Rectal smooth muscle tissue (tissue), 1 donor: ENCODE results near the gene PAX6.

Experiments
- H3K27ac ChIP-seq: one replicate; pipeline ENCODE4 v1.7.0; 2013; ENCODE audit warnings: low read depth, low read length, inconsistent platforms
- H3K27me3 ChIP-seq: one replicate; pipeline ENCODE4 v1.7.0; 2013; ENCODE audit warnings: low read length; ENCODE audit not compliant: control insufficient read depth, insufficient read depth
- H3K36me3 ChIP-seq: one replicate; pipeline ENCODE4 v1.7.0; 2013; ENCODE audit warnings: low read length; ENCODE audit not compliant: control insufficient read depth, insufficient read depth
- H3K4me1 ChIP-seq: one replicate; pipeline ENCODE4 v1.7.0; 2013; ENCODE audit warnings: low read length; ENCODE audit not compliant: control insufficient read depth, insufficient read depth
- H3K4me3 ChIP-seq: one replicate; pipeline ENCODE4 v1.7.0; 2013; ENCODE audit warnings: low read length
- H3K9ac ChIP-seq: one replicate; pipeline ENCODE4 v1.7.0; 2013; ENCODE audit warnings: low read length

PAX6 gene

GRCh38 chr11:31797190-31798056 is 13.7 kb downstream of the PAX6 start:
- peaks cover 2% of the 10 kb centered on the region for H3K4me1 ChIP-seq
- no peak overlapping the region for H3K9ac ChIP-seq
- no peak overlapping the region for H3K27ac ChIP-seq
- peaks cover 33% of the 10 kb centered on the region for H3K27me3 ChIP-seq
- no peaks in the 10 kb centered on the region for H3K36me3 ChIP-seq
- H3K4me3 ChIP-seq, result no peak overlapping the region

GRCh38 chr11:31796499-31797189 is 14.5 kb downstream of the PAX6 start:
- H3K4me1 ChIP-seq, result peaks cover 2% of the 10 kb centered on the region
- no peak overlapping the region for H3K27ac ChIP-seq
- H3K36me3 ChIP-seq, result no peaks in the 10 kb centered on the region
- H3K9ac ChIP-seq, result no peak overlapping the region
- H3K27me3 ChIP-seq, result peaks cover 33% of the 10 kb centered on the region
- no peak overlapping the region for H3K4me3 ChIP-seq

GRCh38 chr11:31795706-31796498 is 15.2 kb downstream of the PAX6 start:
- Histone ChIP-seq H3K9ac (no peak overlapping the region), H3K27me3 (peaks cover 28% of the 10 kb centered on the region), H3K27ac (no peak overlapping the region)

GRCh38 chr11:31794548-31794947 is 16.6 kb downstream of the PAX6 start:
- no peak overlapping the region for H3K27ac ChIP-seq
- H3K27me3 ChIP-seq, result peaks cover 20% of the 10 kb centered on the region
- H3K4me1 ChIP-seq, result peaks cover 2% of the 10 kb centered on the region
- no peak overlapping the region for H3K4me3 ChIP-seq
- H3K36me3 ChIP-seq, result no peaks in the 10 kb centered on the region
- H3K9ac ChIP-seq, result no peak overlapping the region

More at GRCh38 chr11:31795706-31796498, 15.2 kb downstream of the PAX6 start:
- Histone ChIP-seq H3K4me1 (peaks cover 2% of the 10 kb centered on the region), H3K4me3 (no peak overlapping the region), H3K36me3 (no peaks in the 10 kb centered on the region)

- H3K9ac ChIP-seq, result no peak overlapping the region
- H3K36me3 ChIP-seq, result no peaks in the 10 kb centered on the region
- H3K27me3 ChIP-seq, result peaks cover 11% of the 10 kb centered on the region
- H3K4me1 ChIP-seq, result no peaks in the 10 kb centered on the region
- no peak overlapping the region for H3K27ac ChIP-seq
- H3K4me3 ChIP-seq, result no peak overlapping the region
These were observed 17.9 kb downstream of the PAX6 start for GRCh38 chr11:31793264-31793663.

- H3K4me1 ChIP-seq, result no peaks in the 10 kb centered on the region
- H3K9ac ChIP-seq, result no peak overlapping the region
- no peak overlapping the region for H3K27ac ChIP-seq
- no peak overlapping the region for H3K4me3 ChIP-seq
- peaks cover 6% of the 10 kb centered on the region for H3K27me3 ChIP-seq
- no peaks in the 10 kb centered on the region for H3K36me3 ChIP-seq
These were observed 18.7 kb downstream of the PAX6 start for GRCh38 chr11:31792456-31792855.

GRCh38 chr11:31792036-31792435 is 19.1 kb downstream of the PAX6 start:
- Histone ChIP-seq H3K9ac (no peak overlapping the region), H3K27me3 (peaks cover 4% of the 10 kb centered on the region), H3K4me3 (no peak overlapping the region), H3K4me1 (no peaks in the 10 kb centered on the region), H3K36me3 (no peaks in the 10 kb centered on the region), H3K27ac (no peak overlapping the region)

- no peaks in the 10 kb centered on the region for H3K4me1 ChIP-seq
- H3K36me3 ChIP-seq, result no peaks in the 10 kb centered on the region
- H3K27ac ChIP-seq, result no peak overlapping the region
- H3K4me3 ChIP-seq, result no peak overlapping the region
- H3K27me3 ChIP-seq, result peaks cover 1% of the 10 kb centered on the region
- no peak overlapping the region for H3K9ac ChIP-seq
These were observed 20.5 kb downstream of the PAX6 start for GRCh38 chr11:31790649-31791048.

GRCh38 chr11:31788085-31788484 is 23.0 kb downstream of the PAX6 start:
- no peak overlapping the region for H3K4me3 ChIP-seq
- no peaks in the 10 kb centered on the region for H3K27me3 ChIP-seq
- H3K27ac ChIP-seq, result no peak overlapping the region
- H3K9ac ChIP-seq, result no peak overlapping the region
- no peaks in the 10 kb centered on the region for H3K36me3 ChIP-seq
- H3K4me1 ChIP-seq, result no peaks in the 10 kb centered on the region

- Histone ChIP-seq H3K4me3 (no peak overlapping the region), H3K9ac (no peak overlapping the region), H3K27me3 (no peaks in the 10 kb centered on the region), H3K27ac (no peak overlapping the region), H3K4me1 (no peaks in the 10 kb centered on the region), H3K36me3 (no peaks in the 10 kb centered on the region)
These were observed 24.0 kb downstream of the PAX6 start for GRCh38 chr11:31786996-31787685.

- Histone ChIP-seq H3K27me3 (no peaks in the 10 kb centered on the region), H3K4me3 (no peak overlapping the region), H3K27ac (no peak overlapping the region), H3K36me3 (no peaks in the 10 kb centered on the region), H3K4me1 (no peaks in the 10 kb centered on the region), H3K9ac (no peak overlapping the region)
These were observed 26.5 kb downstream of the PAX6 start for GRCh38 chr11:31784611-31785010.

GRCh38 chr11:31783252-31783651 is 27.9 kb downstream of the PAX6 start:
- Histone ChIP-seq H3K27me3 (no peaks in the 10 kb centered on the region), H3K4me3 (no peak overlapping the region), H3K36me3 (no peaks in the 10 kb centered on the region), H3K27ac (no peak overlapping the region), H3K4me1 (no peaks in the 10 kb centered on the region), H3K9ac (no peak overlapping the region)
